HG02759 (cell line): ENCODE data around the gene SCARB1.

Experiments
- ATAC-seq: cut with Tn5 transposase; IDR thresholded peaks from one replicate; pipeline ENCODE4 v1.9.1; 2021; ENCODE audit warnings: mild to moderate bottlenecking, moderate library complexity; ENCODE audit not compliant: unreplicated experiment

Gene SCARB1

DNA sequence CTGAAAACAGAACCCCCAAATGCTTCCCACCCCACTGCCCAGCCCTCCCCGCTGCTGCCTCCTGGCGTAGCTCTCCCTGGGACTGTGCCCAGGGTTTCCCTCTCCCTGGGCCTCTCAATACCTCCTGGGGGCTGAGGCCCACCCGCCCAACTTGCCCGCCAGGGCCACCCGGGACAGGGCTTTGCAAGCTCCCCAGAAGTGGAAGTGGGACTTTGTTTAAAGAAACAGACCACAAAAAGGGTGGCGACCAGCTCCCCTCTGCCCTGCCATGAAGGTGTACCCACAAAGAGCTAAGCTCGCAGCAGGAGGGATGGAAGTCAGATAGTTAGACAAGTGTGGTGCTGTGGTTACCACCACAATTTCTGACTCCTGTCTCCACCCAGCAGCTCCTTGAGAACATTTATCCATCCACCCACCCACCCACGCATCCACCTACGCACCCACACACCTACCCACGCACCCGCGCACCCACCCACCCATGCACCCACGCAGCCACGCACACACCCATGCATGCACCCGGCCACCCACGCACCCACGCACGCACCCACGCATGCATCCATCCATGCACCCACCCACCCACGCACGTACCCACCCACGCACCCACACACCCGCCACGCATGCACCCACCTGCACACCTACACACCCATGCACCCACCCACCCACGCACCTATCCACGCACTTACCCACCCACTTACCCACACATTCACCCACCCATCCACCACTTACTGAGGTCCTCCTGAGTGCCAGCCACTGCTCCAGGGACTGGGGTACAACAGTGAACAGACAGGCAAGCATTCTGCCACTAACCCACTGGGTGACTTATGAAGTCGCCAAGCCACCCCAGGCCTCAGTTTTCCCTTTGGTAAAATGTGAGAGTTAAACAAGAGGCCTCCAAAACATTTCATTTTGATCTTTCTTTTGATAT is 127.3 kb downstream of the SCARB1 start:
- no peak for ATAC-seq

DNA sequence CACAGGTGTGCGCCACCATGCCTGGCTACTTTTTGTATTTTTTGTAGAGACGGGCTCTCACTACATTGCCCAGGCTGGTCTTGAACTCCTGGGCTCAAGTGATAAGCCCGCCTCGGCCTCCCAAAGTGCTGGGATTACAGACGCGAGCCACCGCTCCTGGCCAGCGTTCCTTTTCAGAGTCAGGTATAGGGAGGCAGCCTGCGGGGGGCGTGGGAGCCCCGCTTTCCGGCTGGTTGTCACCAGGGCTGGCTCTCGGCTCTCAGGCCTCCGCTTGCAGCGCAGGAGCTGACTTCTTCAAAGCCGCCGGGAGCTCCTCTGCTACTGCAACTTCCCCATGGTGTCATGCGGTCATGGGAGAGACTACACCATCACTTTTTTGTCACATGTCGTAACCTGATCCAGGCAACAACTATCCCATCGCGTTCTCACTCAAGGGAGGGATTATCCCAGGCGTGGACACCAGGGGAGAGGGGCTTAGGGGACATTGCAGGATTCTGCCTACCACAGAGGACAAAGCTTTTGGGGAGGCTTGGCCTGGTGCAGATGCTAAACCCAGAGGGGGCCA is 129.4 kb downstream of the SCARB1 start:
- ATAC-seq, result no peak

DNA sequence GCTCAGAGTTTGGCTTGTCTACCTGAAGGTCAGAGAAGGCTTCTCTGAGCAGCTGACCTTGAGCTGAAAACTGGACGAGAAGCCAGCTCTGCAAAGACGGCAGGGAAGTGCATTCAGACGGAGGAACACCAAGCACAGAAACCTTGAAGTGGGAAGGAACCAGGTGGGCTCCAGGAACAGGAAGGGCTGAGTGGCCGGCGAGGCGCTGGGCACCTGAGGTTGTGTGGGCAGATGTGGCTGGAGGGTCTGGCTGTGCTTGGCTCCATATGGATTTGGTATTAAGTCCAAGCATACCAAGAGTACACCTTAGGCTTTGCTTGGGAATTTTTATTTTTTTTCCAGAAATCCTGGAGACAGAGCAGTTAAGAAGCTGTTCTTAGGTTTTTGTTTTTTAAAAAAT is 130.6 kb downstream of the SCARB1 start:
- no peak for ATAC-seq

DNA sequence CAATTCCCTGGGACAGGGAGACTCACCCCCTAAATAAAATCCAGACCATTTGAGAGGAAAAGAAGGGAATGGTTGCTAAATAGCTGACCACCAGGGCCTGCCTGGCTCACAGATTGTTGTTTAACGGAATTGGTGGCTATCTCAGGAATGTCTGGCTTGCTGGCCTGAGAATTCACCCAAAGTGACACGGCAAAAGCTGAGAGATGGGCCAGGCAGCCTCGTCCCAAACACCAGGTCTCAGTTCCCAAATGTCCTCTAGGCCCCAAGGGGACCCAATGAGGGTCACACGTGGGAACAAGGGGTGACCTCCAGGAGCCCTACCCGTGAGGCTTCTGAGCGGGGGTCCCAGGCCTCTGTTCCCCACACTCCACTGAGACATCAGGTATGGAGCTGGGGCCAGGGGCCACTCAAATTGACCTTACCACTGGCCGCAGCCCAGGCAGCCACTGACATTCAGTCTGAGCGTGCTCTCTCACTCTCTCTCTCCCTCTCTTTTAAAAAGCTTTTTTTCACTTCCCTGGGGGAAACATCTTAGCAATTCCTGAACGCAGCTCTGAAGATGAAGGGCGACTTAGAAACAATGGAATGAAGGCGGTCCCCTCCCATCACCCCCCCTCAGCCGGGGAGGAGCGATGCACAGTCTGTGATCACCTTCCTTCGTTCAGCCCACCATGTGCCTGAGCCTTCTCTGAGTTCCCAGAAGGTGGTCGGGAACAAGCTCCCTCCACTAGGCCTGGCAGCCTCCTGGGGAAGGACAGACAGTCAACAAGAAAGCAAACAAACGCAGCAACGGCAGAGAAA is 131.2 kb downstream of the SCARB1 start:
- ATAC-seq, result no peak

DNA sequence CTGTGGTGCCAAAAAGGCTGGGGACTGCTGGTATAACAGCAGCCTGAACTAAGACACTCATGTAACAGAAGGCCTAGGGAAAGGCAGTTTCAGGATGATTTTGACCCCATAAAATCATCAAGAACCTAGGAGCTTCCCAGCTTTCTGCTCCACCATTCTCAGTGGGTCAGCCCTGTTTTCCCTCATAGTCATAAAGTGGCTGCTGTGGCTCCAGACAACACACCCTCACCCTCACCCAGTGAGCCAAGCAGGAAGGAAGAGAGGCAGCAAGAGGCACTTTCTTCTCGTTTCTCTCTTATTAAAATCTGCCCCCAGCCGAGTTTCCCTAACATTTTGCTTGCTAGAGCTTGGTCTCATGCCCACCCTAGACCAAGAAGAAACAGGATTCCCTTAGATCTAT is 131.8 kb downstream of the SCARB1 start:
- ATAC-seq, result no peak

DNA sequence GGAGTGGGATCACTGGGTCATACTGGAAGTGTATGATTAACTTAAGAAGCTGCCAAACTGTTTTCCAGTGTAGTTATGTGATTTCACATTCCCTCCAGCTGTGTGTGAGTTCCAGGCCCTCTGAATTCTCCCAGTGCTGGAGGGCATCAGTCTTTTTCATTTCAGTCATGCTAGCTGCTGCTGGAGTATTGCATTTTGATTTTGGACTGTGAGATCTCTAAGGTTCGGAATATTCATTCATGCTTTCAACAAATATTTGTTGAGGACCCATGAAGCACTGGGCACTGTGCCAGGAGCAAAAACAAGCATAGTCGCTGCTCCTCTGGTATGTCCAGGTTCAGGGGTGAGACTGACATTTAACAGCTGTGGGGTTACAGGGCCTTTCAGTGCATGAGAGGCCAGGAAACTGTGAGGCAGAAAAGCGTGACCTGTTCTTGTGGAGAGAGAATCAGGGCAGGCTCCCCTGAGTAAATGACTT is 133.2 kb downstream of the SCARB1 start:
- no peak for ATAC-seq

DNA sequence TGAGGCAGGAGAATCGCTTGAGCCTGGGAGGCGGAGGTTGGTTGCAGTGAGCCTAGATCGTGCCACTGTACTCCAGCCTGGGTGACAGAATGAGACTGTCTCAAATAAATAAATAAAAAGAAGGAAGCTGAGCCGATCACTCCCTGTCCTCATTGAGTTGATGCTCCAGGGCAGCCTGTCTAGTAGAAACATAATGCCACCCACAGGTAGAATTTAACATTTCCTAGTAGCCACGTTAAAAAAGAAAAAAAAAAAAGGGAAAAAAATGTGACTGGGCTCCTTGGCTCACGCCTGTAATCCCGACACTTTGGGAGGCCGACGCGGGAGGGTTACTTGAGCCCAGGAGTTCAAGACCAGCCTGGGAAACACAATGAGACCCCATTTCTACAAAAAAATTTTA is 135.7 kb downstream of the SCARB1 start:
- ATAC-seq, result no peak

DNA sequence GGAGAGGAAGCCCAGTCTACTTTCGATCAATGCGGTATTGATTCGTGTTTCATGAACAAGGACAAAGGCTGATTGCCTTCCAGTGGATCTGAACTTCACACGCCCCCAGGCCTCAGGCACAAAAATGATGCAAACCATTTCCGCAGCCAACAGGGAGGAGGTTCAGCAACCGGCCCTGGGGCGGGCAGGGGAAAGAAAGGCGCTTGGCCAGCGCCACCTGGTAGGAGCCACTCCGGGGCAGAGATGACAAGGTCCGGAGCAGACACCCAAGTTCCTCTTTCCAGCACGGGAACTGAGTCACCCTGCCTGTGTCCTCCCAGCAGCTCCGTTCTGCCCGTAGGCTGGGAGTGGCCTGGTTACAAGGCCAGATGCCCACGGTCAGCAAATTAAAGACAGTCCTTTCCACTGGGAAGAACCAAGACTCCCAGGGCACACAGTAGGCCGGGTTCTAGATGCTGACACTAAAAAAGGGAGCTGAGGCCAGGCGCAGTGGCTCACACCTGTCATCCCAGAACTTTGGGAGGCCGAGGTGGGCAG is 136.3 kb downstream of the SCARB1 start:
- no peak for ATAC-seq
